Ovary (tissue), 9 donors: ENCODE data around the gene SEMA5A. TPM values are rescaled to one million over a fixed set of nuclear protein-coding genes. Genes with fewer than 3 reads are reported as not detected.

Experiments
- DNase-seq, 5 donors: peaks; one replicate each; pipeline ENCODE4 v3.0.0-alpha.2; 2019 to 2020
- H3K27ac ChIP-seq, 2 donors: fragments of 200-600 bp; one replicate each; pipeline versions ENCODE4 v1.5.1 to v1.8.0; 2019 to 2022
- H3K27me3 ChIP-seq: fragments of 200-600 bp; one replicate; pipeline ENCODE4 v1.8.0; 2022
- H3K36me3 ChIP-seq: fragments of 200-600 bp; sonication (generic); one replicate; pipeline ENCODE4 v1.5.1; 2019
- H3K4me1 ChIP-seq: one replicate; pipeline ENCODE4 v1.8.1; 2013; ENCODE audit warnings: mild to moderate bottlenecking, moderate library complexity; ENCODE audit not compliant: insufficient read depth
- H3K4me3 ChIP-seq: fragments of 200-600 bp; sonication (generic); one replicate; pipeline ENCODE4 v1.5.1; 2017
- H3K9me3 ChIP-seq, 2 donors: fragments of 200-600 bp in 1 of 2; sonication (generic) in 1 of 2; one replicate each; pipeline versions ENCODE4 v1.5.1 to v1.8.1; 2013 to 2019; ENCODE audit warnings: mild to moderate bottlenecking in 1 of 2, moderate library complexity in 1 of 2
- CTCF ChIP-seq, 3 donors: fragments of 450-650 bp in 2 of 3; fragments of 200-600 bp in 1 of 3; IDR thresholded peaks; one replicate each; pipeline versions ENCODE4 v1.5.1 to v1.8.0; 2016 to 2022; ENCODE audit warnings: antibody characterized with exemption in 3 of 3, mild to moderate bottlenecking in 1 of 3
- EP300 ChIP-seq: sonication (generic); formaldehyde crosslinking; IDR thresholded peaks from one replicate; pipeline ENCODE4 v1.6.1; 2017; ENCODE audit warnings: antibody characterized with exemption
- POLR2A ChIP-seq: fragments of 450-650 bp; IDR thresholded peaks from one replicate; pipeline ENCODE4 v1.6.1; 2017; ENCODE audit warnings: antibody characterized with exemption, mild to moderate bottlenecking, moderate library complexity
- whole genome bisulfite sequencing, 3 donors: extraction: QIAGEN DNeasy Blood & Tissue Kit in 1 of 3; methylation state at CpG; one replicate each; pipeline versions ENCODE4 v1.1.5 to v1.1.7; 2013 to 2017; 5-methylcytosine and 5-hydroxymethylcytosine counted together
- intact Hi-C, 4 donors: fragments of 100-400 bp; cut with DNase I; formaldehyde crosslinking; loops; one replicate each; pipeline versions ENCODE4 v1.11.0 to v1.15.1; 2022 to 2023
- polyA plus RNA-seq, 2 donors: library from polyadenylated mRNA; stranded (reverse); fragments of 200-250 nt in 1 of 2; fragments of 350-450 nt in 1 of 2; fragmentation: Illumina TruSeq in 1 of 2; extraction: RNeasy Lipid Tissue Mini Kit (QIAGEN cat#74804) in 1 of 2; gene quantifications; one replicate each; pipeline ENCODE4 v1.2.3, GENCODE V29; 2013 to 2014
- total RNA-seq, 7 donors: library from RNA; depleted of rRNA in 2 of 7; stranded (reverse); fragments of >200 nt in 2 of 7; fragmentation: NEBNext Ultra II Directional in 3 of 7; extraction: Animal tissue kit (Norgen Biotek cat#: 25700) in 3 of 7; gene quantifications; one replicate each; pipeline versions ENCODE4 v1.1.0 to v1.2.4, GENCODE V29; 2016 to 2023
- donor health status: DM: no; HTN: no; CAD: no; lungs with moderate emphysema.
- donor health status: DM: no; HTN: no; CAD: no.
- donor health status: Bipolar disorder and iron deficiency.
- donor health status: DM: yes; HTN: yes; CAD: no.
- donor health status: DM: no; HTN: no; CAD: no.
- donor health status: DM: yes; HTN: yes; CAD: no.

Gene SEMA5A
- total and polyA plus RNA-seq, 9 donors = 2.0 to 6.6 (median 4.3) TPM

DNA sequence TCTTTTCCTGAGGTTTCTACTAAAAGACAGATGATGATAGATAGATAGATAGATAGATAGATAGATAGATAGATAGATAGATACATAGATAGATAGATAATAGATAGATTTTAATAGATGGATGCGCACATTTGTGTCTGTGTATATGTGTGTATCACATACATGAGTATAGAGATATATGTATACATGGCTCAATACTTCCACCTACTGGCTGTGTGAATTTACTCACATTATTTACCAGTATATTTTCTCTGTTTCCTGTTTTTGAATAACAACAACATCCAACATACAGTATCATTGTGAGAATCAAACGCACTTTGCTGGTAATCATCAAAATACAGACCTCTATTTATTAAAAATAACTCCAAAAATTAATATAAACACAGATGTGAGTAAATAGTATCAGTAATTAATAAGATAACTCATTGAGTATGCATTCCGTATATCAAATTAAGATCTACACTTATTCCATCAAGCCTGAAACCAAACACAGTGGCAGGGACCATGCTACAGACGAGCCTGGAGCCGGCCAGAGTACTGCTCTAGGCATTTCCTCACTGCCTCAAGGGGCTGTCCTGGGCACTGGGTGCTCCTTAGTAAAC is 338.0 kb downstream of the SEMA5A start:
- 32 to 45% (median 40%) methylated on average over 5 of the region's 5 CpGs for WGBS, 3 donors
- intact Hi-C loops = no loop called here
- peak in 1 of 3 donors; percentile 12 for TF ChIP-seq CTCF (IDR thresholded peaks at IDR 0.05)
- no peak for TF ChIP-seq POLR2A
- no peak for TF ChIP-seq EP300
- H3K4me1 ChIP-seq = no peaks in the 10 kb centered on the region
- H3K27me3 ChIP-seq = no peaks in the 10 kb centered on the region
- no peaks in the 10 kb centered on the region for H3K36me3 ChIP-seq
- no peak for DNase-seq
- H3K27ac ChIP-seq = no peak overlapping the region
- H3K4me3 ChIP-seq = no peak overlapping the region
- H3K9me3 ChIP-seq = no peaks in the 10 kb centered on the region

GRCh38 chr5:9202636-9203035 is 343.2 kb downstream of the SEMA5A start:
- H3K9me3 ChIP-seq = no peaks in the 10 kb centered on the region
- H3K4me3 ChIP-seq = no peak overlapping the region
- WGBS, 3 donors = 72 to 79% (median 72%) methylated on average over 2 of the region's 2 CpGs
- no peak for DNase-seq
- H3K27me3 ChIP-seq = no peaks in the 10 kb centered on the region
- no peaks in the 10 kb centered on the region for H3K36me3 ChIP-seq
- H3K27ac ChIP-seq = no peak overlapping the region
- no peaks in the 10 kb centered on the region for H3K4me1 ChIP-seq
- intact Hi-C loops = no loop called here
- TF ChIP-seq EP300 = no peak
- TF ChIP-seq POLR2A = no peak

DNA sequence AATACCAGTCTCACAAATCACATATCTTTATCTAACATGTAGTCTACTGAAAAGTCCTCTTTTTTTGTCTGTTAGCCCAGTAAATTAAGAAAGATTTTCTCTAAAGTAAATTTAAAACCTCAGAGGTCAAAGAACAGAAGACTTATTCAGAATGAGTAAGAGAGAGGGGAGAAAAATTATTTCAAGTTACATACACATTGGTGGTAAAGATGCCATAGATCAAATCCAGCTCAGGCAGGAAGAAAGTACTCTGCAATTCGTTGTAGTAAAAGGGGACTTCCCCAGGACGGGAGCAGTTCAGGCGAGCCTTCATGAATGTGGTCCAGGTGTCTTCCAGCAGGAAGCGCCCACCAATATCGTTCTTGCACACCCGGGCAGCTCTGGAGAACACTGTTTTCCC is 344.1 kb downstream of the SEMA5A start:
- Histone ChIP-seq H3K27ac (no peak overlapping the region), H3K36me3 (no peaks in the 10 kb centered on the region), H3K4me1 (no peaks in the 10 kb centered on the region), H3K9me3 (no peaks in the 10 kb centered on the region), H3K27me3 (no peaks in the 10 kb centered on the region), H3K4me3 (no peak overlapping the region)
- TF ChIP-seq POLR2A = no peak
- TF ChIP-seq EP300 = no peak
- TF ChIP-seq CTCF (IDR thresholded peaks at IDR 0.05) = no peak
- intact Hi-C loops = no loop called here
- no peak for DNase-seq
- WGBS, 3 donors = 79 to 89% (median 88%) methylated on average over 6 of the region's 6 CpGs

GRCh38 chr5:9201011-9201410 is 344.9 kb downstream of the SEMA5A start:
- no peak for DNase-seq
- Histone ChIP-seq H3K4me1 (no peaks in the 10 kb centered on the region), H3K36me3 (no peaks in the 10 kb centered on the region), H3K27me3 (no peaks in the 10 kb centered on the region), H3K9me3 (no peaks in the 10 kb centered on the region), H3K4me3 (no peak overlapping the region), H3K27ac (no peak overlapping the region)
- no peak for TF ChIP-seq EP300
- no peak for TF ChIP-seq CTCF (IDR thresholded peaks at IDR 0.05)
- no peak for TF ChIP-seq POLR2A
- WGBS, 3 donors = 88 to 94% (median 91%) methylated on average over 2 of the region's 2 CpGs
- intact Hi-C loops = no loop called here

- intact Hi-C loops = no loop called here
- 82 to 89% (median 86%) methylated on average over 3 of the region's 3 CpGs for WGBS, 3 donors
- Histone ChIP-seq H3K4me3 (no peak overlapping the region), H3K27ac (no peak overlapping the region), H3K36me3 (no peaks in the 10 kb centered on the region), H3K27me3 (no peaks in the 10 kb centered on the region), H3K9me3 (no peaks in the 10 kb centered on the region), H3K4me1 (no peaks in the 10 kb centered on the region)
- TF ChIP-seq CTCF (IDR thresholded peaks at IDR 0.05) = no peak
- no peak for TF ChIP-seq EP300
- TF ChIP-seq POLR2A = no peak
- no peak for DNase-seq
These were observed 347.5 kb downstream of the SEMA5A start for GRCh38 chr5:9198394-9198793.
